HUDEP-2 (cell line): ENCODE results near the gene TPM2.

Source experiments
- DNase-seq, 76 experiments: peaks; one replicate each; lab custom pipeline; 2025; ENCODE audit not compliant: unreplicated experiment in 76 of 76; lab: John Stamatoyannopoulos, UW

The TPM2 gene

DNA sequence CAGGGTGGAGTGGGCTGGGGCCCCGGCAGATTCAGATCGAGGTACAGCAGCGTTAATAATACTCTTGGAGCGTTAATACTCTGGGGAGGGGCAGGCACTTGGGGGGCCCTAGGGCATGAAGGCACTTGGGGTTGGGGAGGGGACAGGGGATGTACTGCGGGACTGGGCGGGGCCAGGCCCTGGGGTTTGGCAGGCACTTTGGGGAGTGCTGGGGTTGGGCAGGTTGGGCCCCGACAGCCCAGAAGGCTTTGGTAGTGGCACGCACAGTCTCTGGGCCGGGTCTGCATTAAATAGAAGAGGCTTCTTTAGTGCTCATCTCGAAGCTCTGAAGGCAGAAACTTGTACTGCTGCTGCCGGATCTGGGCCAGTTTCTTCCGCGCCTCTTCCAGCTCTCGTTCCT, 7.8 kb upstream of the TPM2 start:
- DNase-seq: no peak

GRCh38 chr9:35696520-35697215, 6.9 kb upstream of the TPM2 start:
- peak in 53 of 76 experiments; percentile 3 to 62 (median 27) for DNase-seq

- DNase-seq: no peak
Observed at GRCh38 chr9:35695943-35696401, 6.2 kb upstream of the TPM2 start.

DNA sequence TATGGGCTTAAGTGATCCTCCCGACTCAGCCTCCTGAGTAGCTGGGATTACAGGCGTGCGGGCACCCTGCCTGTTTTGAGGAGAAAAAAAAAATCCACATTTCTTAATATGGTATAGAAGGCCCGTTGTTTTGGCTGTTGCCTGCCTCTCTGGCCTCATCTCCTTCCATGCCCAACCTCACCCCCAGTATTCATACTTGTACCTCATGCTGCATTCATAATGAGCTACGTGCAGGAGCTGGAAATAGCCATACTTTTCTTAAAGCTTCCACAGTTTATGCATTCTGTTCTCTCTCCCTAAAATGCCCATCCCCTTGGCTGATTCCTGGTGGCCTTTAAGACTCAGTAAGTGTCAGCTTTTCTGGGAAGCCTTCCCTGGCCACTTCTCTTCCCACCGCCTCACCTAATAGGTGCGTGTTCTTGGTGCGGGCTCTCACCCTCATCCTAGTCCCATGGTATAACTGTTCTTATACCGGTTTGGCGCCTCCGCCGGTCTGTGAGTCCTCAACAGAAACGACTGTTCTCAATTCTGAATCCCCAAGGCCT, 2.1 kb upstream of the TPM2 start:
- DNase-seq: no peak

GRCh38 chr9:35691334-35691650, 1.6 kb upstream of the TPM2 start:
- no peak for DNase-seq

DNA sequence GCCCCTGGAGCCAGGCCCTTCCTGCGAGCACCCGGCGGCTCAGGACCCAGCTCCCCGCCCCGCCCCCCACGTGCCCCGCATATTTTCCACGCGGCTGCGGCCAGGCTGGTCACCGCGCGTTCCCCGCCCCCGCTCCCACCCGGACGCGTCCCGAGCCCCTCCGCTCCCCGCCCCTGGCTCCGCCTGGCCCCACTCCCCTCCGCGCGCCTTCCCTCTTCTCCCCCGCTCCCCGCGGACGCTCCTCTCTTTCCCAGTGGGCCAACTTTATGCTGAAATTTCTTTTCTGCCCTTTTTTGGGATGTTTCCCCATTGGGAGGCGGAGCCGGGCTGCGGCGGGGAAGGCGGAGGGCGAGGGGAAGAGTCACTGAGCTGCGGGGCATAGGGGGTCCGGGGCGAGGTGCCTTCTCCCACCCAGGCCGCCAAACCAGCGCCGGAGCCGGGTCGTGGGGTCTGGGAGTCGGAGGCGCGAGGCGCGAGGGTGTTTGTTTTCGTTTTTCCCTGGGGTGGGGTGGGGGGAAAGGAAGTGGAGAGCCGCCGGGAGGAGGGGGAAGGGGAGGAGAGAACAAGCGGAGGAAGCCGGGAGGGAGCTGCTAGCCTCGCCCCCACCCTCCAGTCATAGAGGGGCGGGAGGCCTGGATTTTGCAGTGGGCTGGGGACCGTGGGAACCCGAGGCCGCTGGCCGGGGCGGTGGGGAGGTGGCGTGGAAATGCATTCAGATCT, 1.0 kb upstream of the TPM2 start:
- DNase-seq: peak in 4 of 76 experiments; percentile 1 to 28 (median 9)

GRCh38 chr9:35690294-35690613, 529 bp upstream of the TPM2 start:
- no peak for DNase-seq

DNA sequence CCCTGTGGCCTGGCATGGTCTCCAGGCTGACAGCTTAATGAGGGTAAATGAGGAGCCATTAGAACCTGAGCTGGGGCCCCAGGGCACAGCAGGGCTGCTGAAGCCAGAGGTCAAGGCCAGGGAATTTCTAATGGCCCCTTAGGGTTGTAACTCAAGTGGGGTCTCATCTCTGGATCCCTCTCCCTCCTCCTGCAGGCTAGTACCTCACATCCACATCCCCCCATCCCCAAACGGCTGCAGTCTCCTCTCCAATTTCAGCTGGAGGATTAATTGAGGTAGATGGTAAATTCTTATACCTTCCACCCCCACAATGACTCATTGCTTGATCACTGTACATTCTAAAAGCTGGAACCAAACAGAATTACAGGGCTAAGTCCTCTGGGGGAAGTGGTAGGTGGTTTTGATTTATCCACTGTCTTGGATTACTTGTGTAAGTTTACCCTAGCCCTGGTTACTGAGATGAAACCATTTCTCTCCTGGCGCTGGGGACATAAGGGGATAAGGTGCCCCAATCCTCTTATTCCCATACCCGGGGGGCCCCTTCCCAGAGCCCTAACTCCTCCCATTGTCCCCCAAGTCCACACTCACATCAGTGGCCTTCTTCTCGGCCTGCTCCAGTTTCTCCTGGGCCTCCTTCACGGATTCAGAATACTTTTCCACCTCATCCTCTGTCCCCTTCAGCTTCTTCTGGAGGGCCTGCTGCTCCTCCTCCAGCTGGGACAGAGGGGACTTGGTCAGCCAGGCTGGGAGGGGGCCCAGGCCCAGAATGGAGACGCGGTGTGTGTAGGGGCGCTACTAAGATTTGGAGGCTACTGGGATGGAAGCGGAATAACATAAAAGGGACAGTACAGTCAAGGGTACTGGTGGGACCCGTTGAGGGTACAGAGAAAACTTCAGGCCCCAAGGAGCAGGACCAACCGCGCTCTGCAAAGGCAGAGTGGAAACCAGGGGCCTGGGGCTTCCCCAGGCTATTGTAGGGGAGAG, 875 bp downstream of the TPM2 start:
- peak in 1 of 76 experiments; percentile 2 for DNase-seq

DNA sequence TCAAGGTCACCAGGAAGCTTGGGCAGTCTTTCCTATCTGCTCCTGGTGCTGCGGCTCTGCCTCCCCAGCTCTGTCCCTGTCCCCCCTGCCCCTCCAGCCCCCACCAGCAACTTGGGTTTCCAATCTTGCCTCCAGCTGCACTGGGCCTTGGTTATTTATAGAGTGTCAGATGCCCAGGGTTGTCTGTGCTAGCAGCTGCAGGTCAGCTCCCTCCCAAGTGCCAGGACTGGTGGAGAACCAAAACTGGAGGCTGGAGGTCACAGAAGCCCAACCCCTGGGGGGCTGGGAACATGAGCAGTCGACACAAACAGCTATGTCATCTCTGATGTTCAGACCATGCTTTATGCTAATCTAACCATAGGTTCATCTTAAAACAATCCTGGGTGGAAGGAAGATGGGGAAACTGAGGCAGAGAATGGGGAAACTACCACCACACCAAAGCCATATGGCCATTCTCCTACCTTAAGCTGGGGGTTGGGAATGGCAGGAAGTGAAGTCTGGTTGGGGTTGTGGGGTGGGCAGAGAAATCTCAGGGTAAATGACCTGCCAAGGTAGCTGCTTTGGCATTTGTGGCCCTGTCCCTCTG, 1.7 kb downstream of the TPM2 start:
- no peak for DNase-seq

GRCh38 chr9:35687306-35687705, 2.4 kb downstream of the TPM2 start:
- DNase-seq: no peak

- DNase-seq: no peak
Observed at GRCh38 chr9:35686222-35687203, 3.2 kb downstream of the TPM2 start.

DNA sequence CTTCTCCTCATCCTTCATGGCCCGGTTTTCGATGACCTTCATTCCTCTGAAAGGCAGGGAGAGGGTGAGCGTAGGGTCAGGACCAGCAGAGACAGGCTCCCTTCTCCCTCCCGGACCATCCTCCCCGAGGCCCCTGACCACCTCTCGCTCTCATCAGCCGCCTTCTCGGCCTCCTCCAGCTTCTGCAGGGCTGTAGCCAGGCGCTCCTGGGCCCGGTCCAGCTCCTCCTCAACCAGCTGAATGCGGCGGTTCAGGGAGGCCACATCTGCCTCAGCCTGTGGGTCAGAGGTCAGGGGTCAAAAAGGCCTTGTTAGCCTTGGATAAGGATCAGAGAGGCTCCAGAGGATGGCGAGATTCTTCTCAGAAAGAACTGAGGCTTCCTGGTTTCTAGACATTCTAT, 4.2 kb downstream of the TPM2 start:
- DNase-seq: no peak

GRCh38 chr9:35684921-35685320, 4.8 kb downstream of the TPM2 start:
- no peak for DNase-seq

DNA sequence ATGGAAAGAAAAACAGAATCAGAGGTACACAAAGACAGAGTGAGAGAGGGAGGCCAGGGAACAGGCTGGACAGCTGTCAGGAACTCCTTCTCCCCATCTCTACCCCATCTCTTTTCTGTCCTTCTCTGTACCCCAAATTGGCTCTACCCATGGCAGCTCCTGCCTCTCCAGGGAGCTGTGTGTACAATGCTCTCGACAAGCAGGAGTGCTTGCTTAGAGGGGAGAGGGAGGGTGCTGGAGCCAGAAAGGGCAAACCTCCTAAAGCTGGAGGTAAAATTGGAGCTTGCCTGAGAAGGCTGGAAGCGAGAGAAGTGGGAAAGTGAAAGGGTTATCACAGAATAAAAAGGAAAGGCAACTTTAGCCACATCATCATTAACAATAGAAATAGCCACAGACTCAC, 6.4 kb downstream of the TPM2 start:
- no peak for DNase-seq

DNA sequence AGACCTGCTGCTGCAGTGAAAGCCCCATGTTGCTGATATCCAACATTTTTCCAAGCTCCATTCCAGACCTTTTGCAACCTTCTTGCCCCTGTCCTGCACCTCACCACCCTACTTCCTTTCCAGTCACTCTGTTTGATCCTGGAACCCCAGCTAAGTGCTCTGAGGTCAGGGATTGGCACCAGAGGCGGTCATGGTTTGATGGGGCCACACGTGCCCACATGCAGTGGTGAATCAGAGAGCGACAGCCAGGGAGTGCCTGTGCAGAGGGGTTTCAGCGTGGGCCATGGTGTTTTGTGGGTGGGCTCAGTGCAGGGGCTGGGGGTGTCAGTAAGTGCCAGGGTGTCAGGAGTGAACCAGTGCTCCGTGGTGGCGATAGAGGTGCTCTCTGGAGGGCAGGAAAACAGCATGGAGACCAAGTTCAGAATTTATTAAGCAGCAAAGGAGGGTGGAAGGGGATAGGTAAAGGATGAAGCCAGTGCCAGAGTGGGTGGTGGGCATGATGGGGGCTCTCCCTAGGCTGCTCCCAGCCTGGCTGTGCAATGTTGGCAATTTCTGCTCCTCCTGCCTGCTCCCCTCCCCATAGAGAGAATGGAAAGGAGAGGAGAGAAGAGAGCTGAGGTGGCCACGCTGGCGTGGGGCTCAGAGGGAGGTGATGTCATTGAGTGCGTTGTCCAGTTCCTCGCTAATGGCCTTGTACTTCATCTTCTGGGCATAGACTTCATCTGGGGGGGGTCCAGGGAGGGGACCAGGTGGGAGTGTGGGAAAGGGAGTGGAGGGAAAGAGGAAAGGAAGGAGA, 7.0 kb downstream of the TPM2 start:
- no peak for DNase-seq

DNA sequence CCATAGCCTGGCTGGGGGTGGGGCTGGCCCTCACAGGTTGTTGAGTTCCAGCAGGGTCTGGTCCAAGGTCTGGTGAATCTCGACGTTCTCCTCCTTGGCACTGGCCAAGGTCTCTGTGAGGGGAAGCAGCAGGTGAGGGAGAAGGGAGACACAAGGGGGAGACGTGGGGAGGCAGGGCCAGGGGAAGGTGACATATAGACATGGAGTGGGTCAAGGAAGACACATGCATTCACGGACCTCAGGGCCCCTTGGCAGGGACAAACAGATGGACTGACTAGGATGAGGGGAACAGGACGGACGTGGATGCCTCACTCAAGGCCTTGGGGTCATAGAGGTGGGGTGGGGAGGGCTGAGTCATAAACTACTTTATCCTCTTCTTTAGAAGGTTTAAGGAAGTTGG, 7.7 kb downstream of the TPM2 start:
- DNase-seq: no peak

- no peak for DNase-seq
Observed at GRCh38 chr9:35681341-35682002, 8.3 kb downstream of the TPM2 start.
